GM19043 (cell line): Measurements from ENCODE around the gene ZNF580.

Source experiments
- ATAC-seq: cut with Tn5 transposase; IDR thresholded peaks from one replicate; pipeline ENCODE4 v1.9.1; 2021; ENCODE audit warnings: low read depth; ENCODE audit not compliant: unreplicated experiment

Gene ZNF580

DNA sequence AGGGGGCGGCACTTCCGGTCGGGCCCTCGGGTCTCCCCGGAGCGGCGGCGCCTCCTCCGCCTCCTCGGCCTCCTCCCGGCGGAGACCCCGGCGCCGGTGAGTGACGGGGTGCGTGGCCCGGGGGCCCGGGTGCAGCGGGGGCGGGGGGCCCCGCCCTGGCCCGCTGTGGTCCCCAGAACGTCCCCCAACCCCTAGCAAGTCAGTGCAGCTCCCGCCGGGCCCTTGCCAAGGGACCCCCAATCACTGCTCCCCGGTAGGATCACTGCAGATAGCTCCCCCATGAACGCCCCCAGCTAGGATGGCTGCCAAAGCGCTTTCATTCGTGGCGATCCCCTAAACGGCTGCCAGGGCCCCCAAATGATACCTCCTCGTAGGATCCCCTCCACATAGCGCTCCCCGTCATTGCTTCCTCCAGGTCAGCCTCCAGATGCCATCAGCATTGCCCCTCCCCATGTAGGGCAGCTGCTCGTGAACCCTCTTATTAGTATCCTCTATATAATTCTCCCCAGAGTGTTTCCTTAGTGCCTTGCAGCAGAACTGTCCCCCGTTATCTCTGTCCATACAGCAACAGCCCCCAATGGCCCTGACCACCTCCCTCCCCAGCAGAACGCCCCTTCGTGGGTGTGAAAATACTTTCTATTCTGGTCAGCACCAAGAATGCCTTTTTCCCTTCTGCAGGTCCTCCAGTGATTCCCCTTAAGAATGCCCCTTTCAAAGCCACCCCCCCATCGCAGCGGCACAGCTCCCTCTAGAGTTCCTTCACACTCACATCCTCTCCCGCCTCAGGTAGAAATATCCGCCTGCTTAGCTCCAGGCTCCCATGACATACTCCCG is 34.9 kb upstream of the ZNF580 start, which contains the start of gene ZNF865:
Gene ZNF865, plus strand, starts transcription at position 11 of the 834 bp plus-strand sequence. CDS start 7,972 bp downstream, outside the sequence.
- ATAC-seq = no peak

DNA sequence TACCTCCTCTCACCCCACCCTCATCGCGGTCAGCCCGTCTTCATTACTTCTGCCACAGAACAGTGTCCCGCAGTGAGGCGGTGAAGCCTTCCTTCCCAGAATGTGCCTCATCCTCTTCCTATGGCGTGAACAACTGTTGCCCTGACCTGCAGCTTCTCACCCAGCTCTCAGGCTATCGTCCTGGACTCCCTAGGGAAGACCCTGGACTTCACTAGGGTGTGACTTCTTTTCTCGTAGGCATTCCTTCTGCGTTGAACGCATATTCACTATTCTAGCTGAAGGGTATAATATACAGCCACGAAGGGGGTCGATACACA is 34.4 kb upstream of the ZNF580 start:
- ATAC-seq = no peak

DNA sequence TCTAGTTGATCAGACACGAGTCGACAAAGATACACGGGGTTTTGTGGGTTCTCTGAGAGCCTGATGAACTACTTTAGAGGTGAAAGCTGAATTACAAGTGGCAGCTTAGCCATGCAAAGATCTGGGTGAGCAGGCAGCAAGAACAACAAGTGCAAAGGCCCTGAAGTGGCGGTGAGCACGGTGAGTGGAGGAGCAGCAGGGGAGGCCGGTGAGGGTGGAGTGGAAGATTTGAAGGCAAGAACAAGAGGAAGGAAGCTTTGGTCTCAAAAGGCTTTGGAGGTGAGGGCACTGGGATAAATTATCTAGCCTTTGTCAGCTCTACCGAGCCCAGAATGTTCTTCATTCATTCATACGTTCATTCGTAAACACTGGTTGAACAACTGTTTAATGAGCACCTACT is 34.0 kb upstream of the ZNF580 start:
- no peak for ATAC-seq

DNA sequence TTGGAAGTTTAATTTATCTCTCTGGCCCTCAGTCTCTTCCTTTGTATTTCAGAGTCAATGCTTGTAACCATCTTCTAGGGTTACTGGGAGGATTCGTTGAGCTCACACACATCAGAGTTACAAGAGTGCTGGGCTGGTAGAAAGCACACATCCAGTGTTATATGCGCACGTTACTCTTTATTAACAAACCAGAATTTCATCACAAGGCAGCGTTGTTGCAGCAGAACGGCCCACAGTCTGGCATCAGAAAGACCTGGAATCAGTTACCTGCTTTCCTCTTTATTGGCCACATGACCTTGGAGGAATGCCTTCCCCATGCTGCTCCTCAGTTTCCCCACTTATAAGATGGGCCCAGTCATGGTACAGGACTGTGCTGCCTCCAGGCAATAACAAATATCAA is 31.5 kb upstream of the ZNF580 start:
- ATAC-seq = no peak

DNA sequence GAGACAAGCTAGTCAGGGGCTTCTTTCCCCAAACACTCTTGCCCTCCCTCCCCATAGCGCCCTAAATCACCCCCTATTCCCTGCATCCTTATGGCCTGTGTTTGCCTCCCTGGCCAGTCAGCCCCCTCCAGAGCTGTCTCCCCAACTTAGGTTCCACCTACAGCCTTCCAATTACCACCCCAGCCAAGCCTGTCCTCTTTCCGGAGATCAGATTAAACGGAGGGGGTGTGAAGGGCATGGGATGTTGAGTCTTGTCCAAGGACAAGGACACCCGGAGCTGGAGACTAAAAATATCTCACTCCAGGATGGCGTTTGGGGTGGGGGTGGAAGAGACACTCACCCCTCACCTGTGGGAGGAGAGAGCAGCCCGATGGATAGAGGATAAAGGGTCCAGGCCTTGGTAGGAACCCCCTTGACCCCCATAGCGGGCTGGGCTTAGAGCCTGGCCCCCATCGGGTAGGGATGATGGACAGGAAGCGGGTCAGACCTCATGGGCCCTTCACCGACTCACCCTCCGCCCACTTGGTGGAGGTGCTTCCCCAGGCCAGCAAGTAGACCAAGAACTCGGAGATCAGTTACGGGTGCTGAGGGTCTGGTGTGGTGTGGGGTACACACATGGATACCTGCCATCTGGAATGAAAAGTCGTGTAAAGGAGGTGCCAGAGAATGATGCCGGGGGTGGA is 29.4 kb upstream of the ZNF580 start:
- no peak for ATAC-seq

DNA sequence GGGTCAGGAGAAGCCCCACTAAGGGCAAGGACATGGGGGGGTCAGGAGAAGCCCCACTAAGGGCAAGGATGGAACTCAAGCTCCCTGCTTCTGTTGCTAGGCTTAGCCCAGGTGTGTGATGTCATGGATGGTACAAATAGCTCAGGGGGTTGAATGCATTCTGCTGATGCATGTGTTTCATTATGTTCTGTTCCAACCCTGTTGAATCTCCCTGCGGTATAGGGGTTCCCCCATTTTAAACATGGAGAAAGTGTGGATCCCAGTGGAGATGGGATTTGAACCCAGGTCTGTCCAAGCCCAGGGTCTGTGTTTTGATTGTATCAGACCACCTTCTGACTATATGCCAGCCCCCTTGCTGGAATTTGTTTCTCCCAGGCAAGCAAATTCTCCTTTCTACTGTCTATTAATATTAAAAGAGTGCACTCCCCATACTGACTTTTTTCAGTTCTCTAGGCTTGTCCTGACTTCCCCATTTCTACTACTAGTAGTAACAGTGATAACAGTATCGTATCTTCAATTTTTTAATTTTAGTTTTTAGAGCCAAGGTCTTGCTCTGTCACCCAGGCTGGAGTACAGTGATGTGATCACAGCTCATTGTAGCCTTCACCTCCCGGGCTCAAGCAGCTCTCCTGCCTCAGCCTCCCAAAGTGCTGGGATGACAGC is 28.7 kb upstream of the ZNF580 start:
- ATAC-seq = no peak

DNA sequence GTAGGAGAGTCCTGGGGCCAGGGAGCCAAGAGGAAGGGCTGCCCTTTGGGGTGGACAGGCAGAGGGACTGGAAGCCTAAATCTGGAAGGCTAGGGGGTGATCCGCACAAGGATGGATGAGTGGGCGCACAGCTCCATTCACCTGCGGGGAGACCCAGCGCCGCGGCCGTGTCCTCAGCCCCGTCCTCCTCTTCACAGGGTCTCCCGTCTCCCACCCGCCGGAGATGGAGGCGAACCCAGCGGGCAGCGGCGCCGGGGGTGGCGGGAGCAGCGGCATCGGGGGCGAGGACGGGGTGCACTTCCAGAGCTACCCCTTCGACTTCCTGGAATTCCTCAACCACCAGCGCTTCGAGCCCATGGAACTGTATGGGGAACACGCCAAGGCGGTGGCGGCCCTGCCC is 27.4 kb upstream of the ZNF580 start:
- ATAC-seq = no peak

DNA sequence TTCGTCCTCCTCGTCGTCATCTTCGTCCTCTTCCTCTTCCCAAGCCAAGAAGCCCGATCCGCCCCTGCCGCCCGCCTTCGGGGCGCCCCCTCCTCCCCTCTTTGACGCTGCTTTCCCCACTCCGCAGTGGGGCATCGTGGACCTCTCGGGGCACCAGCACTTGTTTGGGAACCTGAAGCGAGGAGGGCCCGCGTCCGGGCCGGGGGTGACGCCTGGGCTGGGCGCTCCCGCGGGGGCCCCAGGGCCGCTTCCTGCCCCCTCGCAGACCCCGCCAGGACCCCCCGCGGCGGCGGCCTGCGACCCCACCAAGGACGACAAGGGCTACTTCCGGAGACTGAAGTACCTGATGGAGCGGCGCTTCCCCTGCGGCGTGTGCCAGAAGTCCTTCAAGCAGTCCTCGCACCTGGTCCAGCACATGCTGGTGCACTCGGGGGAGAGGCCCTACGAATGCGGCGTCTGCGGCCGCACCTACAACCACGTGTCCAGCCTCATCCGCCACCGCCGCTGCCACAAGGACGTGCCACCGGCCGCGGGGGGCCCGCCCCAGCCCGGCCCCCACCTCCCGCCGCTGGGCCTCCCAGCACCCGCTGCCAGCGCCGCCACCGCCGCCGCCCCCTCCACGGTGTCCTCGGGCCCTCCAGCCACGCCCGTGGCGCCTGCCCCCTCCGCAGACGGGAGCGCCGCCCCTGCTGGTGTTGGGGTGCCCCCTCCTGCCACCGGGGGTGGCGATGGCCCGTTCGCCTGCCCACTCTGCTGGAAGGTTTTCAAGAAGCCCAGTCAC is 26.7 kb upstream of the ZNF580 start:
- no peak for ATAC-seq

DNA sequence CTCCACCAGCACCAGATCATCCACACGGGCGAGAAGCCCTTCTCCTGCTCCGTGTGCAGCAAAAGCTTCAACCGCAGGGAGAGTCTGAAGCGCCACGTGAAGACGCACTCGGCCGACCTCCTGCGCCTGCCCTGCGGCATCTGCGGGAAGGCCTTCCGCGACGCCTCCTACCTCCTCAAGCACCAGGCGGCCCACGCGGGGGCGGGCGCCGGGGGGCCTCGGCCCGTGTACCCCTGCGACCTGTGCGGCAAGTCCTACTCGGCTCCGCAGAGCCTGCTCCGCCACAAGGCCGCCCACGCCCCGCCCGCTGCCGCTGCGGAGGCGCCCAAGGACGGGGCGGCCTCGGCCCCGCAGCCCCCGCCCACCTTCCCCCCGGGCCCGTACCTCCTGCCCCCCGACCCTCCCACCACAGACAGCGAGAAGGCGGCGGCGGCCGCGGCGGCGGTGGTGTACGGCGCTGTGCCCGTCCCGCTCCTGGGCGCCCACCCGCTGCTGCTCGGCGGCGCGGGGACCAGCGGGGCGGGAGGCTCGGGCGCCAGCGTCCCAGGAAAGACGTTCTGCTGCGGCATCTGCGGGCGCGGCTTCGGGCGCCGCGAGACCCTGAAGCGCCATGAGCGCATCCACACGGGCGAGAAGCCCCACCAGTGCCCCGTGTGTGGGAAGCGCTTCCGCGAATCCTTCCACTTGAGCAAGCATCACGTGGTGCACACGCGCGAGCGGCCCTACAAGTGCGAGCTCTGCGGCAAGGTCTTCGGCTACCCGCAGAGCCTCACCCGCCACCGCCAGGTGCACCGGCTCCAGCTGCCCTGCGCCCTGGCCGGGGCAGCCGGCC is 25.9 kb upstream of the ZNF580 start:
- no peak for ATAC-seq

DNA sequence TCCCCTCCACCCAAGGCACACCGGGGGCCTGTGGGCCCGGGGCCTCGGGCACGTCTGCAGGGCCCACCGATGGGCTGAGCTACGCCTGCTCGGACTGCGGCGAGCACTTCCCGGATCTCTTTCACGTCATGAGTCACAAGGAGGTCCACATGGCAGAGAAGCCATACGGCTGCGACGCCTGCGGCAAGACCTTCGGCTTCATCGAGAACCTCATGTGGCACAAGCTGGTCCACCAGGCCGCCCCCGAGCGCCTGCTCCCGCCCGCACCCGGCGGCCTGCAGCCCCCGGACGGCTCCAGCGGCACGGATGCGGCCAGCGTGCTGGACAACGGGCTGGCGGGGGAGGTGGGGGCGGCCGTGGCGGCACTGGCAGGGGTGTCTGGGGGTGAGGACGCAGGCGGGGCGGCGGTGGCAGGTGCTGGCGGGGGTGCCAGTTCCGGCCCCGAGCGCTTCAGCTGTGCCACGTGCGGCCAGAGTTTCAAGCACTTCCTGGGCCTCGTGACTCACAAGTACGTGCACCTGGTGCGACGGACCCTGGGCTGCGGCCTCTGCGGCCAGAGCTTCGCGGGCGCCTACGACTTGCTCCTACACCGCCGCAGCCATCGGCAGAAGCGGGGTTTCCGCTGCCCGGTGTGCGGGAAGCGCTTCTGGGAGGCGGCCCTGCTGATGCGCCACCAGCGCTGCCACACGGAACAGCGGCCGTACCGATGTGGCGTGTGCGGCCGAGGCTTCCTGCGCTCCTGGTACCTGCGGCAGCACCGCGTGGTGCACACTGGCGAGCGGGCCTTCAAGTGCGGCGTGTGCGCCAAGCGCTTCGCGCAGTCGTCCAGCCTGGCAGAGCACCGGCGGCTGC is 25.0 kb upstream of the ZNF580 start:
- no peak for ATAC-seq

DNA sequence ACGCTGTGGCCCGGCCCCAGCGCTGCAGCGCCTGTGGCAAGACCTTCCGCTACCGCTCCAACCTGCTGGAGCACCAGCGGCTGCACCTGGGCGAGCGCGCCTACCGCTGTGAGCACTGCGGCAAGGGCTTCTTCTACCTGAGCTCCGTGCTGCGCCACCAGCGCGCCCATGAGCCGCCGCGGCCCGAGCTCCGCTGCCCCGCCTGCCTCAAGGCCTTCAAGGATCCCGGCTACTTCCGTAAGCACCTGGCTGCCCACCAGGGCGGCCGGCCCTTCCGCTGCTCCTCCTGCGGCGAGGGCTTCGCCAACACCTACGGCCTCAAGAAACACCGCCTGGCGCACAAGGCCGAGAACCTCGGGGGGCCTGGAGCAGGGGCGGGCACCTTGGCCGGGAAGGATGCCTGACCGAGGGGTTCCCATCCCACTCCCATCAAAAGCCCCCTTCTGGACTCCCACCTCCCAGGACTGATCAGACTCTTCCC is 24.4 kb upstream of the ZNF580 start:
- no peak for ATAC-seq

DNA sequence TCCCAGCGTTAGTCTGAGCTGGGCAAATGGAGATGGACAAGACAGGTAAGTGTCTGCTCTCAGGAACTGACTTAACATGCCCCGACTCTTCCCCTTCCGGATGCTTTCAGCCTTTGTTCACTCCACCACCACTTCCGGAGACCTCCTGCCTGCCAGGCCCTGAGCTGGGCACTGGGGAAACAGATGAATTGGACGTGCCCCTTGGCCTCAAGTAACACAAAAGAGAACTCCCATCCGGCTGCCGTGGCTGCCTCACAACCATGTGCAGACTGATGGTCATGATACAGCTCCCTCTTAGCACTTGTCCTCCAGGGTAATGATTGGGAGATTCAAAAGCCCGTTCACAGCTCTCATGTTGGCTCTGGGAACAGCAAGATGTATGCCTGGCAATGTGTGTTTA is 23.4 kb upstream of the ZNF580 start:
- no peak for ATAC-seq

DNA sequence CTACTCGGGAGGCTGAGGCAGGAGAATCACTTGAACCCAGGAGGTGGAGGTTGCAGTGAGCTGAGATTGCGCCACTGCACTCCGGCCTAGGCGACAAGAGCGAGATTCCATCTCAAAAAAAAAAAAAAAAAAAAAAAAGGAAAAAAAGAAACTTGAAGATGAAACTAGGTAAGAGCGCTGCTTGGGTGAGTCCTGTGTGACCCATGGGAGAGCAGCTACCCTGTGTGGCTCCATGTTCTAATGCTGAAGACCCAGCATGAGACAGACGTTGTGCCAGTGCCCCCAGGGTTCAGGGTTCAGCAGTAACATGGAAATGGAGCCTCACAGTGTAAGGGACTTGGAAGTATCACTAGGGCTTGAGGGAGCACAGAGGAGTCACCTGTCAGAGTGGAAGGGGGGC is 22.4 kb upstream of the ZNF580 start:
- ATAC-seq = no peak

DNA sequence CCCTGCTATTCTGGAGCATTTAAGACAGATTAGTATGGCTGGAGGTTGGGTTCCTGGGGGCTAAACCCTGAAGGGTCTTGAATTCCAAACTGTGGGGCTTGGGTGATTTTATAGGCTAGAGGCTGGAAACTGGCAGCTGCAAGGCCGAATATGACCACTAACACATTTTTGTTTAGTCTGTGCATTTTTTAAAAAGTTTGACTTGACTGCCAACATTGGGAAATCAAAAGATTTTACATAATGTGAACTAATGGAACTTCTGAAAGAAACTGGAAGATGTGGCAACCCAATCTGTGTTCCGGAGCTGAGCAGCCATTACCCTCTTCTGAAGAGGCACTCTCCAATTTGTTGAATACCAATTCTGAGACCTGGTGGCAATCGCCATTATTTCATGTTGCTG is 21.5 kb upstream of the ZNF580 start:
- no peak for ATAC-seq

DNA sequence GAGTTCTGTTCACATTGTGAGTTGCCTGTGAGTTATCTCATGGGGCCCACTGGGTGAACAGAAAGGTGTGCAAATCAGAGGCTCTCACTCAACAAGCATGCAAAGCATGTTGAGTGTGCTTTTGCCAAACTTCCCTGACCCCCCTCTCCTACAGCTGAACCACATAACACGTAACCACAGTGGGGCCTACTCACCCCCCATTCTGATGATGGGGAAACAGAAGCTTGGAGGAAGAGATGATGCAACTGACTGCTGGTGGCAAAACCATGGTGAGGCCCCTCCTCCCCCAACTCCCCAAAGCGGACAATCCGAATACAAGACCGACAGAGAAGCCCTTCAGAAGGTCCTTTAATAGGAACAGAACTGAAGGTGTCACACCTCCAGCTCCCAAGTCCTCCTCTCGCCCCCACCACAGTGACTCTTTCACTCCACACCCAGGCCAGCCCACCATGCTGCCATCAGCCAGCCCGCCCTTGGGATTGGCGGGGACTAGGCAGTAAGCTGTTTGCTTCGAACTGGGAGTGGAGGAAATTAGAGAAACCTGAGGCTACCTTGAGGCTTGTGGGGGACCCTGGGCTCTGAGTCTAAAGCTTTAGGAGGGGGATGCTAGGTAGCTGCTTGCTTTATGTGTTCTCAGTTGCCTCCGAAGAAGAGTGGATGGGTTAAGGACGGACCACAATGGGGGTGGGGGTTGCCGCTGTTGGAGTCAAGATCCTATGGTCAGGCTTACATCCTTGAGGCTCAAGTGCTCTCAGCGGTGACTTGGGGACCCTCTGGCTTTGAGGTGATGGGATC is 20.2 kb upstream of the ZNF580 start:
- ATAC-seq = no peak

DNA sequence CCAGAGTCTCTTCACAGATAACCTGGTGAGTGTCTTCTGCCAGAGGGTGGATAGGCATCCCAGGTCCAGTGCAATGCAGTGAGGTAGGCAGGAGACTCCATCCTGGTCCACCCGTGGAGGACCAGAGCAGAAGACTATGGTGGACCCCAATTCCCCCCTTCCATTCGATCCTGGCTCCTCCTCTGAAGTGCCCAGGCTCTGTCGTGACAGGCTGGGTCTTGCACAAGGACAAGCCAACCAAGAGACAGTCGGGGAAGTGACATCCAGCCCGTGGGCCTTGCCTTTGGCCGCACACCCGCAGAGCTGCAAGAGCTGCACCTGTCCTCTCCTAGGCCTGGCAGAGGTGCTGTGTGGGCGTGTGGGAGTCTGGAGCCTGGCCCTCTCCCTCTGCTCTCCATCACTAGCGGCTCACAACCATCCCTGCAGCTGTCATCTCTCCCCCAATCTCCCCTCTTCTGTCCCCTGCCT is 19.6 kb upstream of the ZNF580 start:
- ATAC-seq = no peak

DNA sequence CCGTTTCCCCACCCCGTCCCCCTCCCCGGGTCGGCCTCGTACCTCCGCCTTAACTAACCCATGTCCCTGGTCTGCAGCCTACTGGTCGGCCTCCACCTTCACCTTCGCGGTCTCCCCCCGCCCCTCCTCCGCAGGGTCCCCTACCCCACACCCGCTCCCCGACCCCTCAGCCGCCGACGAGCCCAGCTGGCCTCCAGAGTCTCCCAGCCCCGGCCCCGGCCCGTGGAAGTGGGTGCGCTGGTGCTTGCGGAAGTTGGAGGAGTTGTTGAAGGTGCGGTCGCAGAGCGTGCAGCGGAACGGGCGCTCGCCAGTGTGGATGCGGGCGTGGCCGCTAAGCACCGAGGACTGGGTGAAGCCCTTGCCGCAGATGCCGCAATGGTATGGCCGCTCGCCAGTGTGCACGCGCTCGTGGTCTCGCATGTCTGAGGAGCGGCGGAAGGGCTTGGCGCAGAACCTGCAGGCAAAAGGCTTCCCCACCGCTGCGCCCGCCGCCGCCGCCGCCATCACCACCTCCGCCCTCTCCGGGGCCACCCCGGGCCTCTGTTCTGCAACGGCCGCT is 19.1 kb upstream of the ZNF580 start:
- no peak for ATAC-seq
